ENCODE measurements around the gene TAS2R46.

DNA sequence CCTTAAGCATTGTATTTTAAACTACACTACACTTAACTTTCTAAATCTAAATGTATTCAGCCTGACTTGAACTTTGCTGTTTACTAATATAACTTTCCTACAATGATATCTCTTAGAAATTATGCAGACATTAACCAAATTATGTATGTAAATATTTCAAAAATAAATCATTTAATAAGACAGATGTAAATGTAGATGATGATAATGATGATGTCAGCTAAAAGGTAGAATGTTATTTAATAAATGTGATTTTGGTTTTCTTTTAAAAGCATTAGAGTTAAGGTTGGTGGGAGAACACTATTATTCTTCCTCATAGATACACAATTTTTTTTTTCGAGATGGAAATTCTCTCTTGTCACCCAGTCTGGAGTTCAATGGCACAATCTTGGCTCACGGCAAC lies 19.9 kb upstream of the TAS2R46 start:
- TF ChIP-seq, protein P1, sequence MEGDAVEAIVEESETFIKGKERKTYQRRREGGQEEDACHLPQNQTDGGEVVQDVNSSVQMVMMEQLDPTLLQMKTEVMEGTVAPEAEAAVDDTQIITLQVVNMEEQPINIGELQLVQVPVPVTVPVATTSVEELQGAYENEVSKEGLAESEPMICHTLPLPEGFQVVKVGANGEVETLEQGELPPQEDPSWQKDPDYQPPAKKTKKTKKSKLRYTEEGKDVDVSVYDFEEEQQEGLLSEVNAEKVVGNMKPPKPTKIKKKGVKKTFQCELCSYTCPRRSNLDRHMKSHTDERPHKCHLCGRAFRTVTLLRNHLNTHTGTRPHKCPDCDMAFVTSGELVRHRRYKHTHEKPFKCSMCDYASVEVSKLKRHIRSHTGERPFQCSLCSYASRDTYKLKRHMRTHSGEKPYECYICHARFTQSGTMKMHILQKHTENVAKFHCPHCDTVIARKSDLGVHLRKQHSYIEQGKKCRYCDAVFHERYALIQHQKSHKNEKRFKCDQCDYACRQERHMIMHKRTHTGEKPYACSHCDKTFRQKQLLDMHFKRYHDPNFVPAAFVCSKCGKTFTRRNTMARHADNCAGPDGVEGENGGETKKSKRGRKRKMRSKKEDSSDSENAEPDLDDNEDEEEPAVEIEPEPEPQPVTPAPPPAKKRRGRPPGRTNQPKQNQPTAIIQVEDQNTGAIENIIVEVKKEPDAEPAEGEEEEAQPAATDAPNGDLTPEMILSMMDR (IDR thresholded peaks at IDR 0.05; ENCODE audit: insufficient read depth, low read length): no peak
- TF ChIP-seq, protein P2, sequence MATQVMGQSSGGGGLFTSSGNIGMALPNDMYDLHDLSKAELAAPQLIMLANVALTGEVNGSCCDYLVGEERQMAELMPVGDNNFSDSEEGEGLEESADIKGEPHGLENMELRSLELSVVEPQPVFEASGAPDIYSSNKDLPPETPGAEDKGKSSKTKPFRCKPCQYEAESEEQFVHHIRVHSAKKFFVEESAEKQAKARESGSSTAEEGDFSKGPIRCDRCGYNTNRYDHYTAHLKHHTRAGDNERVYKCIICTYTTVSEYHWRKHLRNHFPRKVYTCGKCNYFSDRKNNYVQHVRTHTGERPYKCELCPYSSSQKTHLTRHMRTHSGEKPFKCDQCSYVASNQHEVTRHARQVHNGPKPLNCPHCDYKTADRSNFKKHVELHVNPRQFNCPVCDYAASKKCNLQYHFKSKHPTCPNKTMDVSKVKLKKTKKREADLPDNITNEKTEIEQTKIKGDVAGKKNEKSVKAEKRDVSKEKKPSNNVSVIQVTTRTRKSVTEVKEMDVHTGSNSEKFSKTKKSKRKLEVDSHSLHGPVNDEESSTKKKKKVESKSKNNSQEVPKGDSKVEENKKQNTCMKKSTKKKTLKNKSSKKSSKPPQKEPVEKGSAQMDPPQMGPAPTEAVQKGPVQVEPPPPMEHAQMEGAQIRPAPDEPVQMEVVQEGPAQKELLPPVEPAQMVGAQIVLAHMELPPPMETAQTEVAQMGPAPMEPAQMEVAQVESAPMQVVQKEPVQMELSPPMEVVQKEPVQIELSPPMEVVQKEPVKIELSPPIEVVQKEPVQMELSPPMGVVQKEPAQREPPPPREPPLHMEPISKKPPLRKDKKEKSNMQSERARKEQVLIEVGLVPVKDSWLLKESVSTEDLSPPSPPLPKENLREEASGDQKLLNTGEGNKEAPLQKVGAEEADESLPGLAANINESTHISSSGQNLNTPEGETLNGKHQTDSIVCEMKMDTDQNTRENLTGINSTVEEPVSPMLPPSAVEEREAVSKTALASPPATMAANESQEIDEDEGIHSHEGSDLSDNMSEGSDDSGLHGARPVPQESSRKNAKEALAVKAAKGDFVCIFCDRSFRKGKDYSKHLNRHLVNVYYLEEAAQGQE (IDR thresholded peaks at IDR 0.05; ENCODE audit: insufficient replicate concordance, low read depth): no peak
